Osteoblast (primary cell): Measurements from ENCODE around the gene HECTD3. TPM values are rescaled to one million over a fixed set of nuclear protein-coding genes. Genes with fewer than 3 reads are reported as not detected.

Experiments
- DNase-seq: peaks from one replicate; pipeline ENCODE4 v3.0.0; 2011; ENCODE audit warnings: low spot score, mixed read lengths; ENCODE audit not compliant: insufficient read length; ENCODE audit errors: missing footprints
- H2AFZ ChIP-seq: 2 replicates; pipeline ENCODE4 v1.6.0; 2011; ENCODE audit warnings: mild to moderate bottlenecking, low read length
- H3K27ac ChIP-seq: 2 replicates; pipeline ENCODE4 v1.5.1; 2011; ENCODE audit warnings: mild to moderate bottlenecking, low read depth, low read length, moderate library complexity
- H3K27me3 ChIP-seq: 2 replicates; pipeline ENCODE4 v1.6.0; 2012; ENCODE audit warnings: mild to moderate bottlenecking, control low read depth, inconsistent platforms, low read length, moderate library complexity; ENCODE audit not compliant: insufficient read depth
- H3K36me3 ChIP-seq: 2 replicates; pipeline ENCODE4 v1.5.1; 2011; ENCODE audit warnings: mild to moderate bottlenecking, low read length, control low read depth, moderate library complexity; ENCODE audit not compliant: insufficient read depth
- H3K4me1 ChIP-seq: 2 replicates; pipeline ENCODE4 v1.5.1; 2011; ENCODE audit warnings: mild to moderate bottlenecking, low read length, control low read depth, moderate library complexity; ENCODE audit not compliant: insufficient read depth
- H3K4me2 ChIP-seq: 2 replicates; pipeline ENCODE4 v1.6.0; 2011; ENCODE audit warnings: mild to moderate bottlenecking, low read length; ENCODE audit not compliant: insufficient read depth
- H3K4me3 ChIP-seq: fragments of 200-600 bp; sonication (generic); 3 replicates; pipeline ENCODE4 v1.5.1; 2012; ENCODE audit warnings: mild to moderate bottlenecking, low read length, inconsistent platforms; ENCODE audit not compliant: insufficient read depth
- H3K79me2 ChIP-seq: 2 replicates; pipeline ENCODE4 v1.6.0; 2012; ENCODE audit warnings: mild to moderate bottlenecking, low read length, control low read depth, inconsistent platforms; ENCODE audit not compliant: insufficient read depth
- H3K9me3 ChIP-seq: 2 replicates; pipeline ENCODE4 v1.5.1; 2011; ENCODE audit warnings: low read depth, low read length, control low read depth
- H4K20me1 ChIP-seq: 2 replicates; pipeline ENCODE4 v1.6.0; 2012; ENCODE audit warnings: mild to moderate bottlenecking, low read length, control low read depth; ENCODE audit not compliant: insufficient read depth
- CTCF ChIP-seq: IDR thresholded peaks from 2 replicates; pipeline ENCODE4 v1.5.1; 2011; ENCODE audit warnings: mild to moderate bottlenecking, low read depth, low read length, moderate library complexity; ENCODE audit errors: extremely low read depth
- total RNA-seq: library from RNA; depleted of rRNA; stranded (reverse); fragments of >200 nt; gene quantifications from 2 replicates; pipeline ENCODE4 v1.2.3, GENCODE V29; 2012

HECTD3 gene
- total RNA-seq, 1 donor, result 26.1 TPM

DNA sequence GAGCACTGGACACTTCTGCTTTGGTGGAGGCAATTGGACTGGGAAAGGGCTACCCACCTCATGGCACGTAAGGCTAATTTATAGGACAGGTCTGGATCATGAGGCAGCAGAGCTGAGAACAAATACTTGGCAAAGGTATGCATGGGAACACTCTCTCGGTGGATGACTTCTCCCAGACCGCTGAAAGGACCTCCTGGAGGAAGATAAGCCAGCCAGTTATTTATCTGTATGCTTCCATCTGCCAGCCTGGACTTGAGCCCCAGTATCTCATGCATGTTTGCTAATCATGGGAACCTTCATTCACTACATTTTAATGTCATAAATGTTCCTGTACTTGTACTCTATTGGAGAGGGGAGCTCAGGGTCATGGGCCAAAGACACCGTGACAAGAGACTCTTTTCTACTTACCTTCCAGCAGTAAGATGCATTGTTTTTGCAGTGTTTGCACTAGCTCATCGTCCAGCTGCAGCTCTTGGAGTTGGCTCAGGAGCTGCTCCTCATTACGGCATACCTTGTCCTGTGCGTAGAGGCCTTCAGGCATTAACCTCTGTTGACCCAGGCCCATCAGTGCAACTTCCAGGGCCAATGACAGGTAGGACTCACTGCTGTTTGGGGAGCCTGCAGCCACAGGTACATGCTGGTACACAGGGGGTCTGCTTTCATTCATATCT lies 24.6 kb upstream of the HECTD3 start:
- TF ChIP-seq CTCF, result no peak
- Histone ChIP-seq H3K9me3 (no peaks in the 10 kb centered on the region), H3K27me3 (no peaks in the 10 kb centered on the region), H3K4me1 (no peaks in the 10 kb centered on the region), H3K27ac (no peak overlapping the region), H4K20me1 (no peaks in the 10 kb centered on the region), H2AFZ (no peak overlapping the region), H3K4me2 (no peak overlapping the region), H3K79me2 (no peaks in the 10 kb centered on the region), H3K4me3 (no peak overlapping the region), H3K36me3 (no peaks in the 10 kb centered on the region)
- no peak for DNase-seq

GRCh38 chr1:45033356-45033755 lies 22.2 kb upstream of the HECTD3 start:
- no peak for TF ChIP-seq CTCF
- no peaks in the 10 kb centered on the region for H4K20me1 ChIP-seq
- no peaks in the 10 kb centered on the region for H3K9me3 ChIP-seq
- no peaks in the 10 kb centered on the region for H3K36me3 ChIP-seq
- no peak overlapping the region for H3K27ac ChIP-seq
- no peaks in the 10 kb centered on the region for H3K4me1 ChIP-seq
- H2AFZ ChIP-seq, result no peak overlapping the region
- no peak overlapping the region for H3K4me2 ChIP-seq
- DNase-seq, result no peak
- no peaks in the 10 kb centered on the region for H3K79me2 ChIP-seq
- no peak overlapping the region for H3K4me3 ChIP-seq
- no peaks in the 10 kb centered on the region for H3K27me3 ChIP-seq

GRCh38 chr1:45032837-45033236 lies 21.7 kb upstream of the HECTD3 start:
- no peak for TF ChIP-seq CTCF
- H3K4me1 ChIP-seq, result no peaks in the 10 kb centered on the region
- H3K27me3 ChIP-seq, result no peaks in the 10 kb centered on the region
- H3K36me3 ChIP-seq, result no peaks in the 10 kb centered on the region
- no peaks in the 10 kb centered on the region for H3K9me3 ChIP-seq
- no peak overlapping the region for H2AFZ ChIP-seq
- DNase-seq, result no peak
- H3K4me3 ChIP-seq, result no peak overlapping the region
- no peaks in the 10 kb centered on the region for H3K79me2 ChIP-seq
- no peaks in the 10 kb centered on the region for H4K20me1 ChIP-seq
- no peak overlapping the region for H3K4me2 ChIP-seq
- H3K27ac ChIP-seq, result no peak overlapping the region

GRCh38 chr1:45026446-45026845 lies 15.3 kb upstream of the HECTD3 start:
- no peak overlapping the region for H3K4me3 ChIP-seq
- no peak for DNase-seq
- no peaks in the 10 kb centered on the region for H3K4me1 ChIP-seq
- no peaks in the 10 kb centered on the region for H3K9me3 ChIP-seq
- H3K4me2 ChIP-seq, result no peak overlapping the region
- no peaks in the 10 kb centered on the region for H4K20me1 ChIP-seq
- no peak for TF ChIP-seq CTCF
- no peak overlapping the region for H3K27ac ChIP-seq
- no peaks in the 10 kb centered on the region for H3K36me3 ChIP-seq
- H3K79me2 ChIP-seq, result no peaks in the 10 kb centered on the region
- no peaks in the 10 kb centered on the region for H3K27me3 ChIP-seq
- H2AFZ ChIP-seq, result no peak overlapping the region
